IMR-90 (cell line): ENCODE results near the gene SSR4. TPM values are rescaled to one million over a fixed set of nuclear protein-coding genes. Genes with fewer than 3 reads are reported as not detected.
A peak's percentile ranks its signal among the peaks of the same experiment; 100 is the strongest.

Experiments
- ATAC-seq: fragments of 200-7000 bp; cut with Tn5 transposase; 2 replicates; pipeline ENCODE4 v1.9.1; 2020; ENCODE audit warnings: low read depth, mild to moderate bottlenecking, moderate library complexity
- BruUV-seq: library from RNA; stranded (reverse); fragments of 400-500 nt; replicated peaks from 2 replicates; lab custom pipeline; 2021; lab: Mats Ljungman, UMichigan
- CTCF ChIA-PET: fragments of 300-600 bp; formaldehyde crosslinking; extraction: SDS; loops from one replicate; lab custom pipeline; 2021; ENCODE audit warnings: antibody characterized with exemption; lab: Yijun Ruan, JAX
- POLR2A ChIA-PET: fragments of 300-600 bp; sonication (Branson Sonifier 250); formaldehyde crosslinking; loops from one replicate; lab custom pipeline; 2022; ENCODE audit warnings: antibody characterized with exemption; ENCODE audit not compliant: unreplicated experiment; lab: Charles Lee
- DNase-seq: peaks from one replicate; pipeline ENCODE4 v3.0.0; 2013
- H2AFZ ChIP-seq: replicated peaks from 2 replicates; pipeline ENCODE3; 2013; ENCODE audit warnings: low read length, mild to moderate bottlenecking; ENCODE audit not compliant: poor library complexity
- H2AK5ac ChIP-seq: 2 replicates; pipeline ENCODE4 v1.6.1; 2013; ENCODE audit warnings: low read depth, low read length, inconsistent platforms
- H2AK9ac ChIP-seq: replicated peaks from 2 replicates; pipeline ENCODE3; 2013; ENCODE audit warnings: mild to moderate bottlenecking, low read depth, low read length, moderate library complexity; ENCODE audit not compliant: poor library complexity
- H2BK120ac ChIP-seq: 2 replicates; pipeline ENCODE4 v1.6.1; 2013; ENCODE audit warnings: low read depth, low read length, inconsistent platforms
- H2BK15ac ChIP-seq: 3 replicates; pipeline ENCODE4 v1.6.1; 2013; ENCODE audit warnings: low read depth, low read length, inconsistent platforms
- H2BK20ac ChIP-seq: 2 replicates; pipeline ENCODE4 v1.6.1; 2013; ENCODE audit warnings: low read depth, mild to moderate bottlenecking, inconsistent platforms, low read length, moderate library complexity
- H2BK5ac ChIP-seq: 2 replicates; pipeline ENCODE4 v1.6.1; 2013; ENCODE audit warnings: mild to moderate bottlenecking, low read depth, low read length, inconsistent platforms; ENCODE audit not compliant: poor library complexity, severe bottlenecking
- H3K14ac ChIP-seq: replicated peaks from 2 replicates; pipeline ENCODE4 v1.6.1; 2013; ENCODE audit warnings: low read depth, low read length, inconsistent platforms
- H3K18ac ChIP-seq: 2 replicates; pipeline ENCODE4 v1.6.1; 2013; ENCODE audit warnings: low read depth, low read length, control low read depth
- H3K23ac ChIP-seq: 2 replicates; pipeline ENCODE4 v1.6.1; 2013; ENCODE audit warnings: low read depth, low read length, inconsistent platforms
- H3K27ac ChIP-seq: 2 replicates; pipeline ENCODE4 v1.5.1; 2013; ENCODE audit warnings: mild to moderate bottlenecking, control low read depth, low read length; ENCODE audit not compliant: insufficient read depth
- H3K27me3 ChIP-seq: 2 replicates; pipeline ENCODE4 v1.6.1; 2013; ENCODE audit warnings: low read length; ENCODE audit not compliant: control insufficient read depth, insufficient read depth
- H3K36me3 ChIP-seq: 2 replicates; pipeline ENCODE4 v1.6.1; 2013; ENCODE audit warnings: low read length, mixed read lengths; ENCODE audit not compliant: control insufficient read depth, insufficient read depth
- H3K4ac ChIP-seq: 2 replicates; pipeline ENCODE4 v1.6.1; 2013; ENCODE audit warnings: low read depth, low read length, inconsistent platforms
- H3K4me1 ChIP-seq: 2 replicates; pipeline ENCODE4 v1.6.1; 2013; ENCODE audit warnings: low read length, mixed read lengths; ENCODE audit not compliant: control insufficient read depth, insufficient read depth
- H3K4me2 ChIP-seq: 2 replicates; pipeline ENCODE4 v1.6.1; 2013; ENCODE audit warnings: low read depth, mild to moderate bottlenecking, control low read depth, low read length, moderate library complexity
- H3K4me3 ChIP-seq: 2 replicates; pipeline ENCODE4 v1.5.1; 2013; ENCODE audit warnings: low read depth, mild to moderate bottlenecking, control low read depth, low read length, moderate library complexity; ENCODE audit not compliant: insufficient read depth
- H3K56ac ChIP-seq: 2 replicates; pipeline ENCODE4 v1.6.1; 2013; ENCODE audit warnings: low read length, inconsistent platforms; ENCODE audit not compliant: insufficient read depth; ENCODE audit errors: extremely low read depth
- H3K79me1 ChIP-seq, 2 experiments: 2 replicates each; pipeline ENCODE4 v1.6.1; 2013; ENCODE audit warnings: low read length in 2 of 2, inconsistent platforms in 1 of 2, low read depth in 1 of 2
- H3K9ac ChIP-seq: 2 replicates; pipeline ENCODE4 v1.6.1; 2013; ENCODE audit warnings: low read depth, low read length, control low read depth
- H3K9me1 ChIP-seq: 2 replicates; pipeline ENCODE4 v1.6.1; 2013; ENCODE audit warnings: low read length, inconsistent platforms; ENCODE audit not compliant: insufficient read depth
- H3K9me3 ChIP-seq: 2 replicates; pipeline ENCODE4 v1.6.1; 2013; ENCODE audit warnings: low read length; ENCODE audit not compliant: control insufficient read depth, insufficient read depth
- H4K20me1 ChIP-seq: 2 replicates; pipeline ENCODE4 v1.6.1; 2013; ENCODE audit warnings: low read length, inconsistent platforms; ENCODE audit not compliant: insufficient read depth
- H4K5ac ChIP-seq: 2 replicates; pipeline ENCODE4 v1.6.1; 2013; ENCODE audit warnings: mild to moderate bottlenecking, low read depth, low read length, control low read depth
- H4K8ac ChIP-seq, 2 experiments: 2 replicates each; pipeline ENCODE4 v1.6.1; 2013; ENCODE audit warnings: low read depth in 2 of 2, low read length in 2 of 2, control low read depth in 1 of 2, inconsistent platforms in 1 of 2
- H4K91ac ChIP-seq: 2 replicates; pipeline ENCODE4 v1.6.1; 2013; ENCODE audit warnings: low read depth, low read length, inconsistent platforms; ENCODE audit not compliant: insufficient read depth
- CEBPB ChIP-seq: IDR thresholded peaks from 2 replicates; pipeline ENCODE4 v1.6.1; 2012; ENCODE audit warnings: low read depth, low read length, improper control_type of control experiment
- CHD1 ChIP-seq: IDR thresholded peaks from 2 replicates; pipeline ENCODE4 v1.6.1; 2012; ENCODE audit warnings: low read depth, low read length, improper control_type of control experiment
- MAZ ChIP-seq: IDR thresholded peaks from 2 replicates; pipeline ENCODE4 v1.6.1; 2012; ENCODE audit warnings: low read depth, mild to moderate bottlenecking, low read length, improper control_type of control experiment, moderate library complexity, borderline replicate concordance
- MXI1 ChIP-seq: IDR thresholded peaks from 2 replicates; pipeline ENCODE4 v1.6.1; 2012; ENCODE audit warnings: low read depth, mild to moderate bottlenecking, low read length, moderate library complexity, borderline replicate concordance
- POLR2A ChIP-seq: IDR thresholded peaks from 2 replicates; pipeline ENCODE4 v1.6.1; 2012; ENCODE audit warnings: mild to moderate bottlenecking, low read depth, low read length
- SMC3 ChIP-seq: fragments of 150-350 bp; IDR thresholded peaks from 2 replicates; pipeline ENCODE4 v1.6.1; 2016; ENCODE audit warnings: low read depth, mild to moderate bottlenecking, antibody characterized with exemption, low read length, moderate library complexity
- WGBS, 2 experiments: methylation state at CpG; one replicate each; pipeline versions ENCODE4 v1.1.5 to v1.1.7; 2013; ENCODE audit warnings: missing lambda C conversion rate in 2 of 2; ENCODE audit not compliant: insufficient read length in 1 of 2; ENCODE audit errors: extremely low coverage in 2 of 2; 5-methylcytosine and 5-hydroxymethylcytosine counted together
- dilution Hi-C: fragments of 300-500 bp; cut with HindIII; formaldehyde crosslinking; loops from one replicate; pipeline ENCODE4 v1.14.3; 2018; ENCODE audit warnings: low sequenced_read_pairs; ENCODE audit not compliant: unreplicated experiment
- in situ Hi-C: fragments of 300-500 bp; cut with MboI; formaldehyde crosslinking; loops from 3 replicates; pipeline ENCODE4 v1.14.3; 2019; ENCODE audit warnings: low sequenced_read_pairs, inconsistent platforms, mixed read lengths
- intact Hi-C: fragments of 100-400 bp; cut with micrococcal nuclease; formaldehyde crosslinking; loops from 2 replicates; pipeline ENCODE4 v1.10.0; 2022
- polyA plus RNA-seq, 3 experiments: library from polyadenylated mRNA; depleted of rRNA; stranded (reverse); fragments of >200 nt; gene quantifications; 2 replicates each; pipeline ENCODE4 v1.2.3, GENCODE V29; 2012; ENCODE audit warnings: low replicate concordance in 1 of 3
- total RNA-seq: library from RNA; depleted of rRNA; stranded (reverse); fragments of >200 nt; gene quantifications from 2 replicates; pipeline ENCODE4 v1.2.3, GENCODE V29; 2012
- TF ChIP-seq, protein P1 (sequence below): fragments of 150-350 bp; IDR thresholded peaks from 2 replicates; pipeline ENCODE4 v1.6.1; 2016; ENCODE audit warnings: low read depth, mild to moderate bottlenecking, low read length, moderate library complexity, borderline replicate concordance
- TF ChIP-seq, protein P2 (sequence below): conservative IDR thresholded peaks from 2 replicates; pipeline ENCODE4 v1.5.1; 2012; ENCODE audit warnings: mild to moderate bottlenecking, low read depth, low read length, improper control_type of control experiment

The SSR4 gene
- total and polyA plus RNA-seq, 2 of the 4 experiments (the other 2 are of a cell fraction): 141 to 480 TPM

DNA sequence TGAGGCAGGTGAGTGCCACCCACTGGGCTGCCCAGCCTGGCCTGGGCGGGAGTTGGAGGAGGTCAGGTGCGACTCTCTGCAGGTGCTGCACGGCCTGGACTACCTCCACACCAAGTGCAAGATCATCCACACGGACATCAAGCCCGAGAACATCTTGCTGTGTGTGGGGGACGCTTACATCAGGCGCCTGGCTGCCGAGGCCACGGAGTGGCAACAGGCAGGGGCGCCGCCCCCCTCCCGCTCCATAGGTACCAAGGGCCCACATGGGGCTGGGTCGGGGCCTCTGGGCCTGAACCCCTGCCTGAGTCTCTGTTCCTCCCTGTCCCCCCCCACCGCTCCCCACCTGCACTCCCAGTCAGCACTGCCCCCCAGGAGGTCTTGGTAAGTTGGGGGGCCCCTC is 11.6 kb upstream of the SSR4 start:
- intact Hi-C loops: no loop called here
- H4K20me1 ChIP-seq: no peaks in the 10 kb centered on the region
- DNase-seq: no peak
- no peaks in the 10 kb centered on the region for H3K4me1 ChIP-seq
- dilution Hi-C loops: no loop called here
- no peak overlapping the region for H3K56ac ChIP-seq
- no peak overlapping the region for H3K4me3 ChIP-seq
- ATAC-seq: no peak
- no peak overlapping the region for H2BK15ac ChIP-seq
- ChIA-PET POLR2A (no interaction called here), CTCF (no interaction called here)
- no peak overlapping the region for H2AK5ac ChIP-seq
- peaks cover 11% of the 10 kb centered on the region; the same call in 1 of the 2 replicates for H3K36me3 ChIP-seq
- H3K27me3 ChIP-seq: no peaks in the 10 kb centered on the region
- H2BK120ac ChIP-seq: no peak overlapping the region
- TF ChIP-seq CHD1 (no peak), CEBPB (no peak), POLR2A (no peak), MAZ (no peak), SMC3 (no peak), MXI1 (no peak)
- TF ChIP-seq, protein P1, sequence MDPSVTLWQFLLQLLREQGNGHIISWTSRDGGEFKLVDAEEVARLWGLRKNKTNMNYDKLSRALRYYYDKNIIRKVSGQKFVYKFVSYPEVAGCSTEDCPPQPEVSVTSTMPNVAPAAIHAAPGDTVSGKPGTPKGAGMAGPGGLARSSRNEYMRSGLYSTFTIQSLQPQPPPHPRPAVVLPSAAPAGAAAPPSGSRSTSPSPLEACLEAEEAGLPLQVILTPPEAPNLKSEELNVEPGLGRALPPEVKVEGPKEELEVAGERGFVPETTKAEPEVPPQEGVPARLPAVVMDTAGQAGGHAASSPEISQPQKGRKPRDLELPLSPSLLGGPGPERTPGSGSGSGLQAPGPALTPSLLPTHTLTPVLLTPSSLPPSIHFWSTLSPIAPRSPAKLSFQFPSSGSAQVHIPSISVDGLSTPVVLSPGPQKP: no peak
- TF ChIP-seq, protein P2, sequence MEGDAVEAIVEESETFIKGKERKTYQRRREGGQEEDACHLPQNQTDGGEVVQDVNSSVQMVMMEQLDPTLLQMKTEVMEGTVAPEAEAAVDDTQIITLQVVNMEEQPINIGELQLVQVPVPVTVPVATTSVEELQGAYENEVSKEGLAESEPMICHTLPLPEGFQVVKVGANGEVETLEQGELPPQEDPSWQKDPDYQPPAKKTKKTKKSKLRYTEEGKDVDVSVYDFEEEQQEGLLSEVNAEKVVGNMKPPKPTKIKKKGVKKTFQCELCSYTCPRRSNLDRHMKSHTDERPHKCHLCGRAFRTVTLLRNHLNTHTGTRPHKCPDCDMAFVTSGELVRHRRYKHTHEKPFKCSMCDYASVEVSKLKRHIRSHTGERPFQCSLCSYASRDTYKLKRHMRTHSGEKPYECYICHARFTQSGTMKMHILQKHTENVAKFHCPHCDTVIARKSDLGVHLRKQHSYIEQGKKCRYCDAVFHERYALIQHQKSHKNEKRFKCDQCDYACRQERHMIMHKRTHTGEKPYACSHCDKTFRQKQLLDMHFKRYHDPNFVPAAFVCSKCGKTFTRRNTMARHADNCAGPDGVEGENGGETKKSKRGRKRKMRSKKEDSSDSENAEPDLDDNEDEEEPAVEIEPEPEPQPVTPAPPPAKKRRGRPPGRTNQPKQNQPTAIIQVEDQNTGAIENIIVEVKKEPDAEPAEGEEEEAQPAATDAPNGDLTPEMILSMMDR: no peak
- H3K18ac ChIP-seq: no peak overlapping the region
- WGBS, 2 experiments: 86% methylated on average over 1 of the region's 14 CpGs; no CpG with 5 or more reads in 1 of the 2 experiments
- H3K9ac ChIP-seq: no peak overlapping the region
- no peak overlapping the region for H3K4me2 ChIP-seq
- H2BK20ac ChIP-seq: no peak overlapping the region
- H4K5ac ChIP-seq: no peak overlapping the region
- in situ Hi-C loops: no loop called here
- H3K4ac ChIP-seq: no peak overlapping the region
- no peaks in the 10 kb centered on the region for H3K9me1 ChIP-seq
- no peak overlapping the region for H2AFZ ChIP-seq
- H2BK5ac ChIP-seq: no peak overlapping the region
- peak overlapping the region; percentile 65 for H2AK9ac ChIP-seq
- no peaks in the 10 kb centered on the region; the same call in 1 of the 2 replicates for H3K9me3 ChIP-seq
- H4K8ac ChIP-seq: no peak overlapping the region
- no peak overlapping the region for H3K14ac ChIP-seq
- H3K27ac ChIP-seq: no peak overlapping the region
- H3K79me1 ChIP-seq: no peaks in the 10 kb centered on the region
- H3K23ac ChIP-seq: no peak overlapping the region
- no peak overlapping the region for H4K91ac ChIP-seq
- no TSS peak for BruUV-seq
